Calu3 (cell line): Measurements from ENCODE around the gene NR2F6. TPM values are rescaled to one million over a fixed set of nuclear protein-coding genes. Genes with fewer than 3 reads are reported as not detected.

ENCODE experiments used
- BruUV-seq: library from RNA; stranded (reverse); fragments of 400-500 nt; replicated peaks from 2 replicates; lab custom pipeline; 2021; lab: Mats Ljungman, UMichigan
- CTCF ChIA-PET: fragments of 300-600 bp; sonication (Branson Sonifier 250); formaldehyde crosslinking; loops from one replicate; lab custom pipeline; 2022; ENCODE audit warnings: antibody characterized with exemption; lab: Charles Lee
- DNase-seq: peaks from one replicate; pipeline ENCODE4 v3.0.0; 2022
- H3K27ac Mint-ChIP-seq: one replicate; pipeline ENCODE4 v1.8.0; 2022; ENCODE audit warnings: mixed read lengths; ENCODE audit not compliant: unreplicated experiment
- H3K27me3 Mint-ChIP-seq: one replicate; pipeline ENCODE4 v1.8.0; 2022; ENCODE audit warnings: mixed read lengths; ENCODE audit not compliant: unreplicated experiment
- H3K36me3 Mint-ChIP-seq: one replicate; pipeline ENCODE4 v1.8.0; 2022; ENCODE audit warnings: mild to moderate bottlenecking, moderate library complexity, mixed read lengths; ENCODE audit not compliant: insufficient read depth, unreplicated experiment
- H3K4me1 Mint-ChIP-seq: one replicate; pipeline ENCODE4 v1.8.0; 2022; ENCODE audit warnings: mild to moderate bottlenecking, low read depth, mixed read lengths; ENCODE audit not compliant: unreplicated experiment
- H3K4me3 Mint-ChIP-seq: one replicate; pipeline ENCODE4 v1.8.0; 2022; ENCODE audit warnings: mild to moderate bottlenecking, low read depth, moderate library complexity, mixed read lengths; ENCODE audit not compliant: unreplicated experiment
- H3K9me3 Mint-ChIP-seq: one replicate; pipeline ENCODE4 v1.8.0; 2022; ENCODE audit warnings: low read depth, mixed read lengths; ENCODE audit not compliant: unreplicated experiment
- CTCF ChIP-seq: fragments of 200-600 bp; IDR thresholded peaks from one replicate; pipeline ENCODE4 v1.8.0; 2022; ENCODE audit warnings: antibody characterized with exemption; ENCODE audit not compliant: unreplicated experiment
- intact Hi-C: fragments of 100-400 bp; cut with micrococcal nuclease; formaldehyde crosslinking; loops from one replicate; pipeline ENCODE4 v1.10.0; 2022; ENCODE audit not compliant: unreplicated experiment
- total RNA-seq: library from RNA; stranded (reverse); gene quantifications from 2 replicates; pipeline ENCODE4 v1.2.3, GENCODE V29; 2022

Gene NR2F6
- total RNA-seq, 1 experiment from 2014 or later, result 34.6 TPM

GRCh38 chr19:17266589-17266974 is 20.9 kb upstream of the NR2F6 start:
- Mint-ChIP-seq H3K27ac (peak overlapping the region; percentile 100), H3K4me3 (peak overlapping the region; percentile 79), H3K9me3 (no peaks in the 10 kb centered on the region), H3K4me1 (peaks cover 15% of the 10 kb centered on the region), H3K27me3 (no peaks in the 10 kb centered on the region), H3K36me3 (peaks cover 36% of the 10 kb centered on the region)
- CTCF ChIA-PET, result interaction anchor here (0.5 to 0.6 kb wide), 2 partner anchors 49 to 445 kb away, joined by 3 to 6 read pairs; no protein-coding TSS in a partner anchor
- no peak for TF ChIP-seq CTCF
- DNase-seq, result no peak
- no TSS peak for BruUV-seq
- intact Hi-C loops, result no loop called here

- Mint-ChIP-seq H3K4me3 (no peak overlapping the region), H3K27me3 (no peaks in the 10 kb centered on the region), H3K4me1 (peaks cover 17% of the 10 kb centered on the region), H3K36me3 (peaks cover 36% of the 10 kb centered on the region), H3K9me3 (no peaks in the 10 kb centered on the region), H3K27ac (no peak overlapping the region)
- BruUV-seq, result no TSS peak
- CTCF ChIA-PET, result no interaction called here
- TF ChIP-seq CTCF, result no peak
- DNase-seq, result no peak
- intact Hi-C loops, result no loop called here
These were observed 20.3 kb upstream of the NR2F6 start for GRCh38 chr19:17266026-17266425.

GRCh38 chr19:17264641-17264979 is 18.9 kb upstream of the NR2F6 start, which contains the start of gene USHBP1:
TSS of gene USHBP1 (minus strand) at chr19:17264745. CDS start at chr19:17264299, 446 bp downstream.
- no peaks in the 10 kb centered on the region for H3K27me3 Mint-ChIP-seq
- intact Hi-C loops, result no loop called here
- H3K4me3 Mint-ChIP-seq, result no peak within 1 kb of the TSS
- no peak for TF ChIP-seq CTCF
- no peaks in the 10 kb centered on the region for H3K9me3 Mint-ChIP-seq
- H3K36me3 Mint-ChIP-seq, result peaks cover 24% of the 10 kb centered on the region
- no peak within 1 kb of the TSS for H3K27ac Mint-ChIP-seq
- CTCF ChIA-PET, result interaction anchor here (0.7 kb wide), 1 partner anchor 16 kb away, joined by 3 read pairs; no protein-coding TSS in a partner anchor
- DNase-seq, result no peak
- BruUV-seq, result no TSS peak
- peaks cover 24% of the 10 kb centered on the region for H3K4me1 Mint-ChIP-seq

- peaks cover 24% of the 10 kb centered on the region for H3K36me3 Mint-ChIP-seq
- H3K4me3 Mint-ChIP-seq, result no peak overlapping the region
- peaks cover 24% of the 10 kb centered on the region for H3K4me1 Mint-ChIP-seq
- intact Hi-C loops, result no loop called here
- CTCF ChIA-PET, result no interaction called here
- H3K27me3 Mint-ChIP-seq, result no peaks in the 10 kb centered on the region
- no TSS peak for BruUV-seq
- no peak for DNase-seq
- H3K9me3 Mint-ChIP-seq, result no peaks in the 10 kb centered on the region
- H3K27ac Mint-ChIP-seq, result no peak overlapping the region
- TF ChIP-seq CTCF, result no peak
These were observed 18.3 kb upstream of the NR2F6 start for GRCh38 chr19:17263712-17264640.
